NCI-H187 (cell line): ENCODE measurements around the gene DCAF7.

Experiments used
- DNase-seq, 2 experiments: peaks; one replicate each; lab custom pipeline; 2025; lab: John Stamatoyannopoulos, UW

Gene DCAF7

GRCh38 chr17:63629627-63630026, 79.3 kb downstream of the DCAF7 start:
- no peak for DNase-seq

GRCh38 chr17:63631062-63631461, 80.8 kb downstream of the DCAF7 start:
- DNase-seq, result no peak

DNA sequence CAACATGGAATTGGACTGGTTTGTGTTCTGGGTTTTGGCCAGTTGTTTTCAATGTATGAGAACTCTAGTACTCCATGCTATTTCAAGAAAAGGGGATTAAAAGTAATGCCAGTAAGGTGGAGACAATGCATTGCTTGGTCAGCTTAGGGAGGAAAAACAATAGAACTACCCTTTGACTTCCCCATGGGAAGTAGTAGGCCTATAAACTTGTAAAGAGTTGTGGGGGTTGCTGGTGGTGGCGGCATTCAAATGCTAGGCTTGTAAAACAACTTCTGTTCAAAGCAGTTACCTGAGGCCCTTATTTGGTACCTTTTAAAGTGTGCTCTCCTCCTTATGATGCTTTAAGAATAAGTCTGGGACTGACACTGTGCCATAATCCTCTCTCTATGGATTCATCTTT, 81.3 kb downstream of the DCAF7 start:
- DNase-seq, result no peak

- no peak for DNase-seq
These were observed 83.5 kb downstream of the DCAF7 start for GRCh38 chr17:63633742-63634141.

DNA sequence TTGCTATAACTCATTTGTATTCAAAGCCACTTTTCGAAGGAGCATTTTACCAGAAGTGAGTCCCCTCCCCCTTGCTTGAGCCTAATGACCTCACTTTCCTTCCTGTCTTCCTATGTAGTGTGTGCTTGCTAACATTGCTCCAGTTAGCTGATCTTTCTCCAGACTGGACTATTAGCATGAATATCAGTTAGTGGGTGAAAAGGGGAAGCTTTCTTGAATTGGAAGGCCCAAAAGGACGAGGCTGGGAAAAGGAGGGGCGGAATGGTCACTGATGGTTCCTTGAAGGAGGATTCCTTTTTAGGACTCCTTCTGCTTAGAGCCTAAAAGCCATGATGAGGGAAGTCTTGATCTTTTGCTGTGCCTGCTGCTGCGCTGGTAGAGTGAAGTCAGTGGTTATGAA, 83.9 kb downstream of the DCAF7 start:
- DNase-seq, result no peak

DNA sequence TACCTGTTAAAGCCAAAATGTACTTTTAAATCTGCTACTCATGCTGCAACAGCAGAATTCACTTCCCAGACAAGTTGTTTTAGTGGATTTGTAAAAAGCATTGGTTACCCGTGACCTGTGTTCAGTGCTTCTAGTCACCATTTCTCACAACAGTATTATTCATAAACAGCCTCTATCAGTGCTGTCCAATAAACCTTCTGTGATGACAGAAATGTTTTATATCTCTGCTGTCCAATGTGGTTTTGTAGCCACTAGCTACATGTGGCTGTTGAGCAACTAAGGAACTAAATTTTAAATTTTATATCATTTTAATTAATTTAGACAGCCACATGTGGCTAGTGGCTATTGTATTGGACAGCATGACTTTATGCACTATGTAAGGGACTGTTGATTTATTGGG, 84.5 kb downstream of the DCAF7 start:
- DNase-seq, result no peak

GRCh38 chr17:63635290-63635689, 85.0 kb downstream of the DCAF7 start:
- DNase-seq, result no peak

- DNase-seq, result no peak
These were observed 85.5 kb downstream of the DCAF7 start for GRCh38 chr17:63635787-63636186.

DNA sequence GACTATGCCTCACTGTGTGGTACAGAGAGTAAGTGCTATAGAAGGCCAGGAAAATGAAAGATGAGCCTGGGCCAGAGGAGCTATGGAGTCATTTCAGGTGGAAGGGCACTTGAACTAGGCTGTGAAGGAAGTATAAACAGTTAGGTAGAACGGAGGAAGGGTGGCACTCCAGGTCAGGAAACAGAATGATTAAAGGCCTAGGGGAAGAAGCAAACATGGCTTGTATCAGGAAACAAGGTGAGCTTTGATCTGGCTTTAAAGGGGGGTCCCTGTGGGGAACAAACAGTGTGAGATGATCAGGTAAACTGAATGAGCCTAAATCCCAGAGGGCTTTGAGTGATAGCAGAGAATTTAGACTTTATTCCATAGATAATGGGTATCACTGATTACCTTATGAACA, 88.8 kb downstream of the DCAF7 start:
- DNase-seq, result no peak

DNA sequence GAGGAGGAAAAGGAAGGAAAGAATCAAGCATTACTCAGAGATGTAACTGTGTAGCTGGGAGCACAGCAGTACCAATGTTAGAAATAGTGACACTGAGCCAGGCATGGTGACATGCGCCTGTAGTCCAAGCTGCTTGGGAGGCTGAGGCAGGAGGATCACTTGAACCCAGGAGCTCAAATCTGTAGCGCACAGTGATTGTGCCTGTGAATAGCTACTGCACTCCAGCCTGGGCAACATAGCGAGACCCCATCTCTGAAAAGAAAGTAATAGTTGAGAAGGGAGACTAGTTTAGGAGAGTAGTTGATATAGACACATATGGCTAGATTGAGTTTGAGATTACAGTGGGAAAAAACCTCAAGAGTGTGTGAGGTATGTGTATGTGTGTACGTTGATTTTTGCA, 89.8 kb downstream of the DCAF7 start:
- DNase-seq, result no peak

DNA sequence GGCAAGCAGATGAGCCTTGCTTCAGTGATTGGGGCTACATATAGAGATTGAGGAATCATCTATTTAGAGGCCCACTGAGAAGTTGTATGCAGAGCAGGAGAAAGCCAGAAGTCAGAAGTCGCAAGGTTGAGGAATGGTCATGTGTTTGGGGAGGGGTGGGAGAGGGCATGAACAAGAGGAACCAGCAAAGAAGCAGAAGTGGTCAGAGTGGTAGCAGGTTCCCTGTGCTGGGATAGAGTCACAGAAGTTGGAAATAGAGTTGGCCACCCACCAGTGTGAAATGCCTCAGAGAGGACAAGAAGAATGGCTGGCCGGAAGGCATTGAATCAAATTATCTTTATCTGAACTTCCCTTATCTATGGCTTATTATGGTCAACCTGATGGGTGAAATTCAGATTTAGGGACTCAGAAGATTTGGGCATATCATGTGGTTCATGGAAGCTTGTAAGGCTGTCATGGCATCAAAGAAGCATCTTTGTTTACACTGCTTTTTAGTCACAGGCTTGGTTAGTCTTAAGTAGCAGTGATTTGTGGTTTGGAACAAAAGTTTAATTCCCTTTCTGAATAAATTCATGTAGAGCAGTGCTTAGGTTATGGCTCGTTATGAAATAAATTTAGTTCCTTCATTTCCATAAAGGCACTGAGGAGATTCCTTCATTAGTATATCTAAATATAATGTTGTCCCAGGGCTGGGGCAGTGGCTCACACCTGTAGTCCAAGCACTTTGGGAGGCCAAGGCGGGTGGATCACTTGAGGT, 91.6 kb downstream of the DCAF7 start:
- DNase-seq, result no peak
